ENCODE measurements around the gene HNRNPA3.

Gene HNRNPA3

DNA sequence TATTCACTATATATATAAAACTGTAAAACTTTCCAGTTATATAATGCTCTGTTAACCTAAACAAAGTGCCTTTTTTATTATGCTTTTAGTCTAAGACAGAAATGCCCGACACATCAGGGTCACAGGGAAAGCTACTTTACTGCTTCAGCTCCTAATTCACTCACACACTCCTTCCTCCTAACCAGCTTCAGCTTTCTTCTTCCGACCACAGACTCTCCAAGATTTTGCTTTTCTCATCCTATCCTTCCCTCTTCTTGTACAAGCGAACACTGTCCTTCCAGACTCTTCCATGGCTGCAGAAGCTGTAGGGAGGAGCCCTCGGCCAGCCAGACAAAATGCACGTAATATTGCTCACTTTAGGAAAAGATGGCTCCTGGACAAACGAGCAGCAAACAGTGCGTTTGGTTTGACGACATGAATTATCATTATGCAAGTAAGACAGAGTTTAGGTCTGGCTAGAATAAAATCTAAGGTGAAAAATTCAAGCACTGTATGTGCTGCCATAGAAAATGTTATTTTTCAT lies 47.5 kb upstream of the HNRNPA3 start:
- Histone ChIP-seq H4K20me1 (ENCODE audit: insufficient read depth, low read length) (no peaks in the 10 kb centered on the region), H3K27me3 (ENCODE audit: insufficient read depth, low read length, poor library complexity) (no peaks in the 10 kb centered on the region), H3K4me2 (ENCODE audit: insufficient read depth, low read length) (peak overlapping the region; percentile 61), H3K9ac (ENCODE audit: low read depth, low read length) (peak overlapping the region; percentile 45), H3K4me1 (ENCODE audit: insufficient read depth, low read length) (peaks cover 12% of the 10 kb centered on the region), H2AFZ (ENCODE audit: low read depth, low read length) (peak overlapping the region; percentile 73), H3K4me3 (ENCODE audit: low read depth in 1 of 2, low read length in 2 of 2) (peak overlapping the region in 1 of 2 experiments; percentile 45; a peak in 1 of 4 replicates), H3K9me3 (ENCODE audit: insufficient read depth, low read length, severe bottlenecking) (no peaks in the 10 kb centered on the region), H3K79me2 (ENCODE audit: insufficient read depth, low read length) (no peaks in the 10 kb centered on the region), H3K36me3 (ENCODE audit: insufficient read depth, low read length) (no peaks in the 10 kb centered on the region), H3K27ac (ENCODE audit: low read length) (peak overlapping the region; percentile 69)
- no peak for ATAC-seq (ENCODE audit: insufficient read depth, low read depth)
- TF ChIP-seq EZH2 (IDR thresholded peaks at IDR 0.05; ENCODE audit: borderline replicate concordance, low read depth, low read length, severe bottlenecking) = no peak
- TF ChIP-seq, protein P1, sequence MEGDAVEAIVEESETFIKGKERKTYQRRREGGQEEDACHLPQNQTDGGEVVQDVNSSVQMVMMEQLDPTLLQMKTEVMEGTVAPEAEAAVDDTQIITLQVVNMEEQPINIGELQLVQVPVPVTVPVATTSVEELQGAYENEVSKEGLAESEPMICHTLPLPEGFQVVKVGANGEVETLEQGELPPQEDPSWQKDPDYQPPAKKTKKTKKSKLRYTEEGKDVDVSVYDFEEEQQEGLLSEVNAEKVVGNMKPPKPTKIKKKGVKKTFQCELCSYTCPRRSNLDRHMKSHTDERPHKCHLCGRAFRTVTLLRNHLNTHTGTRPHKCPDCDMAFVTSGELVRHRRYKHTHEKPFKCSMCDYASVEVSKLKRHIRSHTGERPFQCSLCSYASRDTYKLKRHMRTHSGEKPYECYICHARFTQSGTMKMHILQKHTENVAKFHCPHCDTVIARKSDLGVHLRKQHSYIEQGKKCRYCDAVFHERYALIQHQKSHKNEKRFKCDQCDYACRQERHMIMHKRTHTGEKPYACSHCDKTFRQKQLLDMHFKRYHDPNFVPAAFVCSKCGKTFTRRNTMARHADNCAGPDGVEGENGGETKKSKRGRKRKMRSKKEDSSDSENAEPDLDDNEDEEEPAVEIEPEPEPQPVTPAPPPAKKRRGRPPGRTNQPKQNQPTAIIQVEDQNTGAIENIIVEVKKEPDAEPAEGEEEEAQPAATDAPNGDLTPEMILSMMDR (IDR thresholded peaks at IDR 0.05; ENCODE audit: borderline replicate concordance, extremely low read depth, low read length, poor library complexity, severe bottlenecking) = no peak
- no peak for DNase-seq

GRCh38 chr2:177165721-177166711 lies 46.6 kb upstream of the HNRNPA3 start:
- Histone ChIP-seq H3K27ac (ENCODE audit: low read length) (no peak overlapping the region), H3K9me3 (ENCODE audit: insufficient read depth, low read length, severe bottlenecking) (no peaks in the 10 kb centered on the region), H3K79me2 (ENCODE audit: insufficient read depth, low read length) (no peaks in the 10 kb centered on the region), H3K36me3 (ENCODE audit: insufficient read depth, low read length) (no peaks in the 10 kb centered on the region), H3K4me3 (ENCODE audit: low read depth in 1 of 2, low read length in 2 of 2) (no peak overlapping the region), H3K9ac (ENCODE audit: low read depth, low read length) (no peak overlapping the region), H2AFZ (ENCODE audit: low read depth, low read length) (peak overlapping the region; percentile 58), H3K4me2 (ENCODE audit: insufficient read depth, low read length) (no peak overlapping the region), H3K27me3 (ENCODE audit: insufficient read depth, low read length, poor library complexity) (no peaks in the 10 kb centered on the region), H3K4me1 (ENCODE audit: insufficient read depth, low read length) (peaks cover 12% of the 10 kb centered on the region), H4K20me1 (ENCODE audit: insufficient read depth, low read length) (no peaks in the 10 kb centered on the region)
- no peak for DNase-seq
- TF ChIP-seq, protein P1 (IDR thresholded peaks at IDR 0.05; ENCODE audit: borderline replicate concordance, extremely low read depth, low read length, poor library complexity, severe bottlenecking) = no peak
- TF ChIP-seq EZH2 (IDR thresholded peaks at IDR 0.05; ENCODE audit: borderline replicate concordance, low read depth, low read length, severe bottlenecking) = no peak
- no peak for ATAC-seq (ENCODE audit: insufficient read depth, low read depth)

GRCh38 chr2:177169810-177170514 lies 42.6 kb upstream of the HNRNPA3 start:
- Histone ChIP-seq H4K20me1 (ENCODE audit: insufficient read depth, low read length) (no peaks in the 10 kb centered on the region), H3K4me2 (ENCODE audit: insufficient read depth, low read length) (no peak overlapping the region), H3K9me3 (ENCODE audit: insufficient read depth, low read length, severe bottlenecking) (no peaks in the 10 kb centered on the region), H3K36me3 (ENCODE audit: insufficient read depth, low read length) (no peaks in the 10 kb centered on the region), H3K4me3 (ENCODE audit: low read depth in 1 of 2, low read length in 2 of 2) (no peak overlapping the region), H3K79me2 (ENCODE audit: insufficient read depth, low read length) (no peaks in the 10 kb centered on the region), H3K27me3 (ENCODE audit: insufficient read depth, low read length, poor library complexity) (no peaks in the 10 kb centered on the region), H3K9ac (ENCODE audit: low read depth, low read length) (no peak overlapping the region), H3K4me1 (ENCODE audit: insufficient read depth, low read length) (peaks cover 4% of the 10 kb centered on the region), H3K27ac (ENCODE audit: low read length) (no peak overlapping the region), H2AFZ (ENCODE audit: low read depth, low read length) (no peak overlapping the region)
- TF ChIP-seq, protein P1 (IDR thresholded peaks at IDR 0.05; ENCODE audit: borderline replicate concordance, extremely low read depth, low read length, poor library complexity, severe bottlenecking) = no peak
- no peak for TF ChIP-seq EZH2 (IDR thresholded peaks at IDR 0.05; ENCODE audit: borderline replicate concordance, low read depth, low read length, severe bottlenecking)
- ATAC-seq (ENCODE audit: insufficient read depth, low read depth) (peak; percentile 57; the same call in 1 of the 3 replicates), DNase-seq (no peak)

Measured in DND-41 (cell line).